Nephron (organoid): Measurements from ENCODE around the gene TMED3.

Experiments used
- H3K27ac Mint-ChIP-seq, 3 experiments: 2 replicates each; pipeline ENCODE4 v1.8.0; 2020; ENCODE audit warnings: mixed read lengths in 3 of 3, mild to moderate bottlenecking in 2 of 3, moderate library complexity in 1 of 3
- H3K27me3 Mint-ChIP-seq: 2 replicates; pipeline ENCODE4 v1.8.0; 2021; ENCODE audit warnings: low read depth, mild to moderate bottlenecking, moderate library complexity, mixed read lengths
- H3K36me3 Mint-ChIP-seq: 2 replicates; pipeline ENCODE4 v1.8.0; 2020; ENCODE audit warnings: low read depth, mixed read lengths
- H3K4me1 Mint-ChIP-seq: 2 replicates; pipeline ENCODE4 v1.8.0; 2020; ENCODE audit warnings: mixed read lengths
- H3K4me3 Mint-ChIP-seq, 3 experiments: 2 replicates each; pipeline ENCODE4 v1.8.0; 2020; ENCODE audit warnings: mild to moderate bottlenecking in 3 of 3, mixed read lengths in 3 of 3, moderate library complexity in 2 of 3
- H3K9me3 Mint-ChIP-seq: 2 replicates; pipeline ENCODE4 v1.8.0; 2020; ENCODE audit warnings: mixed read lengths
- CTCF ChIP-seq, 3 experiments: fragments of 200-600 bp; sonication (generic); IDR thresholded peaks; one replicate each; pipeline ENCODE4 v1.5.0; 2021; ENCODE audit warnings: antibody characterized with exemption in 3 of 3; ENCODE audit not compliant: unreplicated experiment in 3 of 3

TMED3 gene

GRCh38 chr15:79283252-79284048, 27.5 kb upstream of the TMED3 start:
- no peak for TF ChIP-seq CTCF (IDR thresholded peaks at IDR 0.05; ENCODE audit: unreplicated experiment in 3 of 3)
- no peaks in the 10 kb centered on the region for H3K36me3 Mint-ChIP-seq
- H3K9me3 Mint-ChIP-seq, result no peaks in the 10 kb centered on the region
- H3K4me1 Mint-ChIP-seq, result no peaks in the 10 kb centered on the region
- H3K4me3 Mint-ChIP-seq, result peak overlapping the region in 2 of 3 experiments; percentile 1 to 18
- H3K27ac Mint-ChIP-seq, result no peak overlapping the region
- peaks cover 99% of the 10 kb centered on the region for H3K27me3 Mint-ChIP-seq

GRCh38 chr15:79290642-79291275, 20.2 kb upstream of the TMED3 start:
- no peak for TF ChIP-seq CTCF (IDR thresholded peaks at IDR 0.05; ENCODE audit: unreplicated experiment in 3 of 3)
- H3K4me3 Mint-ChIP-seq, result no peak overlapping the region
- H3K27ac Mint-ChIP-seq, result no peak overlapping the region
- no peaks in the 10 kb centered on the region for H3K36me3 Mint-ChIP-seq
- H3K4me1 Mint-ChIP-seq, result no peaks in the 10 kb centered on the region
- peaks cover 47% of the 10 kb centered on the region for H3K27me3 Mint-ChIP-seq
- H3K9me3 Mint-ChIP-seq, result no peaks in the 10 kb centered on the region

- Mint-ChIP-seq H3K4me3 (no peak overlapping the region), H3K27me3 (peaks cover 40% of the 10 kb centered on the region), H3K4me1 (no peaks in the 10 kb centered on the region), H3K27ac (no peak overlapping the region), H3K9me3 (no peaks in the 10 kb centered on the region), H3K36me3 (no peaks in the 10 kb centered on the region)
- no peak for TF ChIP-seq CTCF (IDR thresholded peaks at IDR 0.05; ENCODE audit: unreplicated experiment in 3 of 3)
Observed at GRCh38 chr15:79292011-79292410, 18.9 kb upstream of the TMED3 start.

GRCh38 chr15:79294075-79294474, 16.8 kb upstream of the TMED3 start:
- no peak for TF ChIP-seq CTCF (IDR thresholded peaks at IDR 0.05; ENCODE audit: unreplicated experiment in 3 of 3)
- no peaks in the 10 kb centered on the region for H3K9me3 Mint-ChIP-seq
- H3K36me3 Mint-ChIP-seq, result no peaks in the 10 kb centered on the region
- peaks cover 35% of the 10 kb centered on the region for H3K27me3 Mint-ChIP-seq
- no peak overlapping the region for H3K4me3 Mint-ChIP-seq
- no peaks in the 10 kb centered on the region for H3K4me1 Mint-ChIP-seq
- H3K27ac Mint-ChIP-seq, result no peak overlapping the region

- no peaks in the 10 kb centered on the region for H3K9me3 Mint-ChIP-seq
- no peak overlapping the region for H3K4me3 Mint-ChIP-seq
- no peaks in the 10 kb centered on the region for H3K36me3 Mint-ChIP-seq
- H3K27me3 Mint-ChIP-seq, result peaks cover 49% of the 10 kb centered on the region
- TF ChIP-seq CTCF (IDR thresholded peaks at IDR 0.05; ENCODE audit: unreplicated experiment in 3 of 3), result no peak
- H3K27ac Mint-ChIP-seq, result no peak overlapping the region
- H3K4me1 Mint-ChIP-seq, result no peaks in the 10 kb centered on the region
Observed at GRCh38 chr15:79296583-79296982, 14.3 kb upstream of the TMED3 start.
